HepG2 (cell line): ENCODE measurements around the gene DHX29. TPM values are rescaled to one million over a fixed set of nuclear protein-coding genes. Genes with fewer than 3 reads are reported as not detected.

Experiments used
- ATAC-seq: fragments of 200-7000 bp; cut with Tn5 transposase; 3 replicates; pipeline ENCODE4 v1.9.1; 2020; ENCODE audit warnings: mild to moderate bottlenecking, moderate library complexity
- BruUV-seq: library from RNA; stranded (reverse); fragments of 400-500 nt; replicated peaks from 2 replicates; lab custom pipeline; 2021; lab: Mats Ljungman, UMichigan
- CTCF ChIA-PET: fragments of 300-600 bp; formaldehyde crosslinking; extraction: SDS; loops from one replicate; lab custom pipeline; 2021; ENCODE audit warnings: low total read pairs, inconsistent platforms, low intra/inter-chr PET ratio; lab: Yijun Ruan, JAX
- POLR2A ChIA-PET: fragments of 350-600 bp; sonication (Branson Sonifier 250); formaldehyde crosslinking; loops from one replicate; lab custom pipeline; 2020; ENCODE audit warnings: antibody characterized with exemption, inconsistent platforms; lab: Yijun Ruan, JAX
- DNase-seq: peaks from one replicate; pipeline ENCODE4 v3.0.0-alpha.2; 2015; ENCODE audit warnings: low spot score
- FAIRE-seq: peaks from 3 replicates; lab custom pipeline; 2011; peaks lifted over from hg19 to GRCh38; lab: Jason Lieb, UNC
- H2AFZ ChIP-seq: one replicate; pipeline ENCODE4 v1.6.1; 2011; ENCODE audit warnings: low read length, inconsistent platforms
- H3K27ac ChIP-seq: fragments of 300-600 bp; 3 replicates; pipeline ENCODE4 v1.8.0; 2011; ENCODE audit warnings: mixed run types, mild to moderate bottlenecking, mixed read lengths, low read length, inconsistent platforms; ENCODE audit not compliant: insufficient read depth; ENCODE audit errors: extremely low read length
- H3K27me3 ChIP-seq, 2 experiments: fragments of 200-600 bp in 1 of 2; 2 replicates in 1 of 2; 3 replicates in 1 of 2; pipeline versions ENCODE4 v1.6.0 to v1.8.0; 2011; ENCODE audit warnings: low read length in 2 of 2, mild to moderate bottlenecking in 2 of 2, moderate library complexity in 2 of 2, inconsistent platforms in 1 of 2; ENCODE audit not compliant: insufficient read depth in 2 of 2, control insufficient read depth in 1 of 2
- H3K36me3 ChIP-seq, 2 experiments: fragments of 200-600 bp in 1 of 2; replicated peaks in 1 of 2; 2 replicates in 1 of 2; 3 replicates in 1 of 2; pipeline versions ENCODE4 v1.5.1 to v1.8.0; 2011; ENCODE audit warnings: low read length in 2 of 2, inconsistent platforms in 1 of 2; ENCODE audit not compliant: insufficient read depth in 2 of 2, control insufficient read depth in 1 of 2
- H3K4me1 ChIP-seq: 2 replicates; pipeline ENCODE4 v1.5.1; 2012; ENCODE audit warnings: low read length, inconsistent platforms; ENCODE audit not compliant: insufficient read depth
- H3K4me2 ChIP-seq: 2 replicates; pipeline ENCODE4 v1.6.0; 2011; ENCODE audit warnings: low read depth, low read length, inconsistent platforms
- H3K4me3 ChIP-seq, 3 experiments: fragments of 200-600 bp in 1 of 3; sonication (generic), shearing (Covaris generic) in 1 of 3; replicated peaks in 1 of 3; 2 replicates each; pipeline ENCODE4 v1.5.1; 2011 to 2016; ENCODE audit warnings: low read length in 3 of 3, inconsistent platforms in 2 of 3, low read depth in 2 of 3, mild to moderate bottlenecking in 2 of 3, control low read depth in 1 of 3, mixed read lengths in 1 of 3; ENCODE audit not compliant: insufficient read depth in 1 of 3
- H3K79me2 ChIP-seq: one replicate; pipeline ENCODE4 v1.6.1; 2011; ENCODE audit warnings: low read length, inconsistent platforms; ENCODE audit not compliant: insufficient read depth
- H3K9ac ChIP-seq: 2 replicates; pipeline ENCODE4 v1.6.0; 2011; ENCODE audit warnings: mild to moderate bottlenecking, low read depth, low read length, inconsistent platforms; ENCODE audit not compliant: insufficient read depth
- H3K9me3 ChIP-seq: 2 replicates; pipeline ENCODE4 v1.5.1; 2012; ENCODE audit warnings: mild to moderate bottlenecking, low read length
- H4K20me1 ChIP-seq: 2 replicates; pipeline ENCODE4 v1.6.0; 2011; ENCODE audit warnings: inconsistent platforms, mild to moderate bottlenecking, low read length, moderate library complexity; ENCODE audit not compliant: insufficient read depth
- NFIB ChIP-seq: sonication (generic); formaldehyde crosslinking; IDR thresholded peaks from 2 replicates; pipeline ENCODE4 v1.9.0; 2021; ENCODE audit warnings: missing genetic modification reagents, mild to moderate bottlenecking, borderline replicate concordance
- ZNF264 ChIP-seq: sonication (generic); formaldehyde crosslinking; IDR thresholded peaks from 2 replicates; pipeline ENCODE4 v1.4.0; 2020; ENCODE audit warnings: missing genetic modification reagents
- ZNF609 ChIP-seq: sonication (generic); formaldehyde crosslinking; IDR thresholded peaks from 2 replicates; pipeline ENCODE4 v1.4.0; 2020; ENCODE audit warnings: mild to moderate bottlenecking, missing genetic modification reagents, borderline replicate concordance
- WGBS: methylation state at CpG from one replicate; pipeline ENCODE4 v1.1.6; 2017; ENCODE audit warnings: low lambda C conversion rate; 5-methylcytosine and 5-hydroxymethylcytosine counted together
- in situ Hi-C: cut with HindIII; loops from 2 replicates; pipeline ENCODE4 v1.10.0; 2017; ENCODE audit warnings: low pct_unique_long_range_greater_than_20kb; ENCODE audit not compliant: extremely low pct_ligation_motif_present
- intact Hi-C: fragments of 100-400 bp; cut with micrococcal nuclease; formaldehyde crosslinking; loops from one replicate; pipeline ENCODE4 v1.10.0; 2022; ENCODE audit not compliant: unreplicated experiment
- polyA plus RNA-seq, 8 experiments: library from polyadenylated mRNA; depleted of rRNA in 3 of 8; stranded (reverse) in 7 of 8; unstranded in 1 of 8; fragments of >200 nt; fragmentation: Illumina TruSeq in 4 of 8; extraction: Trizol in 4 of 8; gene quantifications; 2 replicates each; pipeline versions ENCODE4 v1.2.1 to v1.2.3, GENCODE V29; 2011 to 2016; ENCODE audit warnings: low read depth in 4 of 8, missing spikeins in 1 of 8, mixed read lengths in 1 of 8; ENCODE audit not compliant: insufficient read depth in 1 of 8
- total RNA-seq, 5 experiments: library from RNA; depleted of rRNA; stranded (reverse); fragments of >200 nt; fragmentation: Illumina TruSeq; extraction: Trizol; gene quantifications; 2 replicates each; pipeline ENCODE4 v1.2.3, GENCODE V29; 2016; ENCODE audit warnings: low read depth in 1 of 5

Gene DHX29
- total and polyA plus RNA-seq, 2 of the 13 experiments (the other 11 are each of a cell fraction or from before 2014, with no cell fraction given), result 1.9 to 22.0 TPM

GRCh38 chr5:55303238-55303690 is 4.2 kb downstream of the DHX29 start:
- Histone ChIP-seq H3K4me3 (no peak overlapping the region), H3K36me3 (peaks cover 0 to 5% of the 10 kb centered on the region in 2 experiments; a peak in 3 of 5 replicates), H3K9me3 (no peaks in the 10 kb centered on the region; the same call in 1 of the 2 replicates), H2AFZ (no peak overlapping the region), H3K79me2 (peaks cover 61% of the 10 kb centered on the region), H3K9ac (no peak overlapping the region), H3K27ac (no peak overlapping the region), H4K20me1 (no peaks in the 10 kb centered on the region), H3K4me1 (peaks cover 45% of the 10 kb centered on the region), H3K4me2 (no peak overlapping the region), H3K27me3 (no peaks in the 10 kb centered on the region; a peak in 1 of 5 replicates)
- no peak for TF ChIP-seq ZNF609 (CRISPR knock-in tag)
- DNase-seq (no peak), FAIRE-seq (no peak), ATAC-seq (no peak)
- intact Hi-C loops (no loop called here), in situ Hi-C loops (no loop called here)
- CTCF ChIA-PET, result no interaction called here
- POLR2A ChIA-PET, result no interaction called here
- no TSS peak for BruUV-seq
- 97% methylated on average over 4 of the region's 4 CpGs for whole genome bisulfite sequencing

DNA sequence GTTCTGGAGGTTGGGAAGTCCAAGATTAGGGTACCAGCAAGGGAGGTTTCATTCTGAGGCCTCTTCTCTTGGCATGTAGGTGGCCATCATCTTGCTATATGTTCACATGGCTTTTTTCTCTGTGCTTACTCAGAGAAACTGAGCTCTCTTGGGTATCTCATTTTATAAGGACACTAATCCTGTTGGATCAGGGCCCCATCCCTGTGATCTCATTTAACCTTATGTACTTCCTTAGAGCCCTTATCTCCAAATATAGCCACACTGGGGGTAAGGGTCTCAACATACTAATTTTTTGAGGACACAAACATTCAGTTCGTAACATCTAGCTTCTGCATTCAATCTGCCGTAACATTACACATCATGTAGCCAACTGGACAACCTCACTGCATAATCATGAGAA is 6.6 kb downstream of the DHX29 start:
- peaks cover 0 to 19% of the 10 kb centered on the region in 2 experiments; a peak in 3 of 5 replicates for H3K36me3 ChIP-seq
- no peaks in the 10 kb centered on the region; the same call in 1 of the 2 replicates for H3K9me3 ChIP-seq
- H3K9ac ChIP-seq, result no peak overlapping the region
- in situ Hi-C loops, result no loop called here
- no peak for FAIRE-seq
- peak; percentile 99 for TF ChIP-seq ZNF264 (CRISPR knock-in tag)
- TF ChIP-seq NFIB, result no peak
- TF ChIP-seq, all 625 proteins: peak for 1
- intact Hi-C loops, result no loop called here
- Histone ChIP-seq H4K20me1 (no peaks in the 10 kb centered on the region), H3K79me2 (peaks cover 43% of the 10 kb centered on the region), H3K4me2 (no peak overlapping the region), H3K27ac (no peak overlapping the region), H3K4me3 (no peak overlapping the region), H3K4me1 (peaks cover 37% of the 10 kb centered on the region), H3K27me3 (no peaks in the 10 kb centered on the region), H2AFZ (no peak overlapping the region)
- BruUV-seq, result no TSS peak
- WGBS, result 98% methylated on average over 2 of the region's 2 CpGs
- DNase-seq (no peak), ATAC-seq (no peak)
- ChIA-PET POLR2A (no interaction called here), CTCF (no interaction called here)
